HepG2 (cell line): ENCODE measurements around the gene C9. TPM values are rescaled to one million over a fixed set of nuclear protein-coding genes. Genes with fewer than 3 reads are reported as not detected.

ENCODE experiments used
- CENPBD1 ChIP-seq: sonication (generic); formaldehyde crosslinking; IDR thresholded peaks from 2 replicates; pipeline ENCODE4 v1.8.0; 2022; ENCODE audit warnings: missing genetic modification reagents, low read depth, mild to moderate bottlenecking, borderline replicate concordance
- EP300 ChIP-seq, 3 experiments: sonication (generic) in 1 of 3; formaldehyde crosslinking in 1 of 3; IDR thresholded peaks; 2 replicates each; pipeline versions ENCODE4 v1.5.1 to v1.6.1; 2011 to 2020; ENCODE audit warnings: low read depth in 2 of 3, low read length in 2 of 3, borderline replicate concordance in 1 of 3, improper control_type of control experiment in 1 of 3, mild to moderate bottlenecking in 1 of 3, missing genetic modification reagents in 1 of 3, moderate library complexity in 1 of 3
- STAT6 ChIP-seq: sonication (generic); formaldehyde crosslinking; IDR thresholded peaks from 2 replicates; pipeline ENCODE4 v1.4.0; 2020; ENCODE audit warnings: missing genetic modification reagents, mild to moderate bottlenecking, borderline replicate concordance
- ZNF576 ChIP-seq: sonication (generic); formaldehyde crosslinking; IDR thresholded peaks from 2 replicates; pipeline ENCODE4 v1.4.0; 2020; ENCODE audit warnings: mild to moderate bottlenecking, missing genetic modification reagents
- ZNF605 ChIP-seq: sonication (generic); formaldehyde crosslinking; IDR thresholded peaks from 2 replicates; pipeline ENCODE4 v1.8.0; 2022; ENCODE audit warnings: mild to moderate bottlenecking, missing genetic modification reagents
- ZSCAN12 ChIP-seq: sonication (generic); formaldehyde crosslinking; IDR thresholded peaks from 2 replicates; pipeline ENCODE4 v1.9.0; 2021; ENCODE audit warnings: mild to moderate bottlenecking, missing genetic modification reagents
- polyA plus RNA-seq, 8 experiments: library from polyadenylated mRNA; depleted of rRNA in 3 of 8; stranded (reverse) in 7 of 8; unstranded in 1 of 8; fragments of >200 nt; fragmentation: Illumina TruSeq in 4 of 8; extraction: Trizol in 4 of 8; gene quantifications; 2 replicates each; pipeline versions ENCODE4 v1.2.1 to v1.2.3, GENCODE V29; 2011 to 2016; ENCODE audit warnings: low read depth in 4 of 8, missing spikeins in 1 of 8, mixed read lengths in 1 of 8; ENCODE audit not compliant: insufficient read depth in 1 of 8
- total RNA-seq, 5 experiments: library from RNA; depleted of rRNA; stranded (reverse); fragments of >200 nt; fragmentation: Illumina TruSeq; extraction: Trizol; gene quantifications; 2 replicates each; pipeline ENCODE4 v1.2.3, GENCODE V29; 2016; ENCODE audit warnings: low read depth in 1 of 5
- TF ChIP-seq, protein P1 (sequence below): sonication (generic); formaldehyde crosslinking; IDR thresholded peaks from 2 replicates; pipeline ENCODE4 v1.5.0; 2020; ENCODE audit warnings: missing genetic modification reagents
- TF ChIP-seq, protein P2 (sequence below): sonication (generic); formaldehyde crosslinking; IDR thresholded peaks from 2 replicates; pipeline ENCODE4 v1.8.0; 2022; ENCODE audit warnings: mild to moderate bottlenecking, missing genetic modification reagents

C9 gene
- total and polyA plus RNA-seq, 2 of the 13 experiments (the other 11 are each of a cell fraction or from before 2014, with no cell fraction given): not detected

DNA sequence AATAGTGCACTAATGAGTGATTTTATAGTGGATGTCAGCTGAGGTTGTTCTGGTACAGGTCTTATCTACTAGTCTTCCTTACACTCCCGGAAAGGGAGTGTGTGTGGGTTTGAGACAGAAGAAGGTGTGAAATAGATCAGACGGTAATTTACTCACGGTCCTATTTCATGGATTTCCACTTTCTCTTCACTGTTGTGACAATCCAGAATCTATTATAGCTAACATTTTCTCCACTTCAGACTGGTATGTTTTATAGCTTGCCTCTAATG, 7.0 kb upstream of the C9 start (continued):
- TF ChIP-seq, protein P1, sequence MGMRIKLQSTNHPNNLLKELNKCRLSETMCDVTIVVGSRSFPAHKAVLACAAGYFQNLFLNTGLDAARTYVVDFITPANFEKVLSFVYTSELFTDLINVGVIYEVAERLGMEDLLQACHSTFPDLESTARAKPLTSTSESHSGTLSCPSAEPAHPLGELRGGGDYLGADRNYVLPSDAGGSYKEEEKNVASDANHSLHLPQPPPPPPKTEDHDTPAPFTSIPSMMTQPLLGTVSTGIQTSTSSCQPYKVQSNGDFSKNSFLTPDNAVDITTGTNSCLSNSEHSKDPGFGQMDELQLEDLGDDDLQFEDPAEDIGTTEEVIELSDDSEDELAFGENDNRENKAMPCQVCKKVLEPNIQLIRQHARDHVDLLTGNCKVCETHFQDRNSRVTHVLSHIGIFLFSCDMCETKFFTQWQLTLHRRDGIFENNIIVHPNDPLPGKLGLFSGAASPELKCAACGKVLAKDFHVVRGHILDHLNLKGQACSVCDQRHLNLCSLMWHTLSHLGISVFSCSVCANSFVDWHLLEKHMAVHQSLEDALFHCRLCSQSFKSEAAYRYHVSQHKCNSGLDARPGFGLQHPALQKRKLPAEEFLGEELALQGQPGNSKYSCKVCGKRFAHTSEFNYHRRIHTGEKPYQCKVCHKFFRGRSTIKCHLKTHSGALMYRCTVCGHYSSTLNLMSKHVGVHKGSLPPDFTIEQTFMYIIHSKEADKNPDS (CRISPR knock-in tag): no peak
- TF ChIP-seq ZSCAN12 (no peak), CENPBD1 (CRISPR knock-in tag) (no peak), STAT6 (no peak), ZNF576 (CRISPR knock-in tag) (no peak), EP300 (IDR thresholded peaks at IDR 0.05; ENCODE audit: low read depth in 2 of 2, low read length in 2 of 2) (no peak), EP300 (CRISPR knock-in tag; IDR thresholded peaks at IDR 0.05; ENCODE audit: borderline replicate concordance) (no peak), ZNF605 (CRISPR knock-in tag) (no peak)
- TF ChIP-seq, protein P2, sequence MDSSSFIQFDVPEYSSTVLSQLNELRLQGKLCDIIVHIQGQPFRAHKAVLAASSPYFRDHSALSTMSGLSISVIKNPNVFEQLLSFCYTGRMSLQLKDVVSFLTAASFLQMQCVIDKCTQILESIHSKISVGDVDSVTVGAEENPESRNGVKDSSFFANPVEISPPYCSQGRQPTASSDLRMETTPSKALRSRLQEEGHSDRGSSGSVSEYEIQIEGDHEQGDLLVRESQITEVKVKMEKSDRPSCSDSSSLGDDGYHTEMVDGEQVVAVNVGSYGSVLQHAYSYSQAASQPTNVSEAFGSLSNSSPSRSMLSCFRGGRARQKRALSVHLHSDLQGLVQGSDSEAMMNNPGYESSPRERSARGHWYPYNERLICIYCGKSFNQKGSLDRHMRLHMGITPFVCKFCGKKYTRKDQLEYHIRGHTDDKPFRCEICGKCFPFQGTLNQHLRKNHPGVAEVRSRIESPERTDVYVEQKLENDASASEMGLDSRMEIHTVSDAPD (CRISPR knock-in tag): no peak
